Measurements from ENCODE around the gene CHST8. TPM values are rescaled to one million over a fixed set of nuclear protein-coding genes. Genes with fewer than 3 reads are reported as not detected.

Gene CHST8
- total RNA-seq, 1 experiment from 2014 or later: 33.5 TPM

DNA sequence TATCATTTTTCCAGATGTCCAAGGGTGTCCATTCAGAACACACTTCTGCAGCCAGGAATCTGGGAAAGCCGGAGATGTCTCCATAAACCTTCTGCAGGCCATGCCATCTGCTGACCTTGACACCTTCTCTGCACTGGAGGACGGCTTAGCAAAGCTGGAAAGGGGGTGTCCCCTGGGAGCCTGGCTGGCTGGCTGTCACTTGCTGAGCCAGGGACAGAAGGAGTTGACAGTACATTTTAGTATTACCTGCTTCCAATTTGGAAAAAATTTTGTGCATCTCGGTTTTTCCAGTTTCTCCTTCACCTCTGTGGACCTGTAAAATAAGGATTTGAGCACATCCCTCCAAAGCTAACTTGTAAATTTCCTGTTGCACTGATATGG lies 8.1 kb upstream of the CHST8 start:
- ChIA-PET CTCF (interaction anchor here (0.8 kb wide), 1 partner anchor 9 kb away, joined by 6 read pairs; no protein-coding TSS in a partner anchor), POLR2A (no interaction called here)
- Mint-ChIP-seq H3K4me3 (no peak overlapping the region), H3K4me1 (no peaks in the 10 kb centered on the region), H3K36me3 (peaks cover 22% of the 10 kb centered on the region), H3K27me3 (ENCODE audit: low read depth) (peaks cover 21% of the 10 kb centered on the region), H3K9me3 (peaks cover 28% of the 10 kb centered on the region), H3K27ac (no peak overlapping the region)
- TF ChIP-seq ZNF138 (CRISPR knock-in tag; conservative IDR thresholded peaks at IDR 0.05) (no peak), IRF2 (CRISPR knock-in tag; IDR thresholded peaks at IDR 0.05; ENCODE audit: borderline replicate concordance, low read depth) (no peak), ZNF219 (CRISPR knock-in tag; IDR thresholded peaks at IDR 0.05; ENCODE audit: borderline replicate concordance) (no peak), NFATC4 (CRISPR knock-in tag; IDR thresholded peaks at IDR 0.05) (no peak), TEAD1 (CRISPR knock-in tag; IDR thresholded peaks at IDR 0.05) (no peak), SP1 (CRISPR knock-in tag; conservative IDR thresholded peaks at IDR 0.05) (no peak), RORB (CRISPR knock-in tag; IDR thresholded peaks at IDR 0.05) (no peak), ESRRA (CRISPR knock-in tag; IDR thresholded peaks at IDR 0.05; ENCODE audit: borderline replicate concordance) (no peak), FOXJ3 (CRISPR knock-in tag; IDR thresholded peaks at IDR 0.05; ENCODE audit: borderline replicate concordance) (no peak), E2F4 (CRISPR knock-in tag; IDR thresholded peaks at IDR 0.05; ENCODE audit: borderline replicate concordance, low read depth) (no peak)
- TF ChIP-seq, protein P1, sequence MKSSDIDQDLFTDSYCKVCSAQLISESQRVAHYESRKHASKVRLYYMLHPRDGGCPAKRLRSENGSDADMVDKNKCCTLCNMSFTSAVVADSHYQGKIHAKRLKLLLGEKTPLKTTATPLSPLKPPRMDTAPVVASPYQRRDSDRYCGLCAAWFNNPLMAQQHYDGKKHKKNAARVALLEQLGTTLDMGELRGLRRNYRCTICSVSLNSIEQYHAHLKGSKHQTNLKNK (CRISPR knock-in tag; IDR thresholded peaks at IDR 0.05): no peak
- TF ChIP-seq, protein P2, sequence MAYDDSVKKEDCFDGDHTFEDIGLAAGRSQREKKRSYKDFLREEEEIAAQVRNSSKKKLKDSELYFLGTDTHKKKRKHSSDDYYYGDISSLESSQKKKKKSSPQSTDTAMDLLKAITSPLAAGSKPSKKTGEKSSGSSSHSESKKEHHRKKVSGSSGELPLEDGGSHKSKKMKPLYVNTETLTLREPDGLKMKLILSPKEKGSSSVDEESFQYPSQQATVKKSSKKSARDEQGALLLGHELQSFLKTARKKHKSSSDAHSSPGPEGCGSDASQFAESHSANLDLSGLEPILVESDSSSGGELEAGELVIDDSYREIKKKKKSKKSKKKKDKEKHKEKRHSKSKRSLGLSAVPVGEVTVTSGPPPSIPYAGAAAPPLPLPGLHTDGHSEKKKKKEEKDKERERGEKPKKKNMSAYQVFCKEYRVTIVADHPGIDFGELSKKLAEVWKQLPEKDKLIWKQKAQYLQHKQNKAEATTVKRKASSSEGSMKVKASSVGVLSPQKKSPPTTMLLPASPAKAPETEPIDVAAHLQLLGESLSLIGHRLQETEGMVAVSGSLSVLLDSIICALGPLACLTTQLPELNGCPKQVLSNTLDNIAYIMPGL (CRISPR knock-in tag; IDR thresholded peaks at IDR 0.05): no peak
- TF ChIP-seq, protein P3, sequence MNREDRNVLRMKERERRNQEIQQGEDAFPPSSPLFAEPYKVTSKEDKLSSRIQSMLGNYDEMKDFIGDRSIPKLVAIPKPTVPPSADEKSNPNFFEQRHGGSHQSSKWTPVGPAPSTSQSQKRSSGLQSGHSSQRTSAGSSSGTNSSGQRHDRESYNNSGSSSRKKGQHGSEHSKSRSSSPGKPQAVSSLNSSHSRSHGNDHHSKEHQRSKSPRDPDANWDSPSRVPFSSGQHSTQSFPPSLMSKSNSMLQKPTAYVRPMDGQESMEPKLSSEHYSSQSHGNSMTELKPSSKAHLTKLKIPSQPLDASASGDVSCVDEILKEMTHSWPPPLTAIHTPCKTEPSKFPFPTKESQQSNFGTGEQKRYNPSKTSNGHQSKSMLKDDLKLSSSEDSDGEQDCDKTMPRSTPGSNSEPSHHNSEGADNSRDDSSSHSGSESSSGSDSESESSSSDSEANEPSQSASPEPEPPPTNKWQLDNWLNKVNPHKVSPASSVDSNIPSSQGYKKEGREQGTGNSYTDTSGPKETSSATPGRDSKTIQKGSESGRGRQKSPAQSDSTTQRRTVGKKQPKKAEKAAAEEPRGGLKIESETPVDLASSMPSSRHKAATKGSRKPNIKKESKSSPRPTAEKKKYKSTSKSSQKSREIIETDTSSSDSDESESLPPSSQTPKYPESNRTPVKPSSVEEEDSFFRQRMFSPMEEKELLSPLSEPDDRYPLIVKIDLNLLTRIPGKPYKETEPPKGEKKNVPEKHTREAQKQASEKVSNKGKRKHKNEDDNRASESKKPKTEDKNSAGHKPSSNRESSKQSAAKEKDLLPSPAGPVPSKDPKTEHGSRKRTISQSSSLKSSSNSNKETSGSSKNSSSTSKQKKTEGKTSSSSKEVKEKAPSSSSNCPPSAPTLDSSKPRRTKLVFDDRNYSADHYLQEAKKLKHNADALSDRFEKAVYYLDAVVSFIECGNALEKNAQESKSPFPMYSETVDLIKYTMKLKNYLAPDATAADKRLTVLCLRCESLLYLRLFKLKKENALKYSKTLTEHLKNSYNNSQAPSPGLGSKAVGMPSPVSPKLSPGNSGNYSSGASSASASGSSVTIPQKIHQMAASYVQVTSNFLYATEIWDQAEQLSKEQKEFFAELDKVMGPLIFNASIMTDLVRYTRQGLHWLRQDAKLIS (CRISPR knock-in tag; IDR thresholded peaks at IDR 0.05; ENCODE audit: borderline replicate concordance): no peak
- TF ChIP-seq, protein P4, sequence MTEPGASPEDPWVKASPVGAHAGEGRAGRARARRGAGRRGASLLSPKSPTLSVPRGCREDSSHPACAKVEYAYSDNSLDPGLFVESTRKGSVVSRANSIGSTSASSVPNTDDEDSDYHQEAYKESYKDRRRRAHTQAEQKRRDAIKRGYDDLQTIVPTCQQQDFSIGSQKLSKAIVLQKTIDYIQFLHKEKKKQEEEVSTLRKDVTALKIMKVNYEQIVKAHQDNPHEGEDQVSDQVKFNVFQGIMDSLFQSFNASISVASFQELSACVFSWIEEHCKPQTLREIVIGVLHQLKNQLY (CRISPR knock-in tag; IDR thresholded peaks at IDR 0.05): no peak
- DNase-seq (ENCODE audit: low spot score) (no peak), ATAC-seq (no peak)

GRCh38 chr19:33616346-33616745 lies 5.4 kb upstream of the CHST8 start:
- Mint-ChIP-seq H3K4me3 (no peak overlapping the region), H3K4me1 (peaks cover 12% of the 10 kb centered on the region; the same call in 1 of the 2 replicates), H3K27me3 (ENCODE audit: low read depth) (peaks cover 41% of the 10 kb centered on the region), H3K9me3 (peaks cover under 1% of the 10 kb centered on the region; the same call in 1 of the 2 replicates), H3K36me3 (no peaks in the 10 kb centered on the region), H3K27ac (no peak overlapping the region)
- TF ChIP-seq ELF4 (CRISPR knock-in tag; IDR thresholded peaks at IDR 0.05; ENCODE audit: low read depth): no peak
- TF ChIP-seq, protein P5, sequence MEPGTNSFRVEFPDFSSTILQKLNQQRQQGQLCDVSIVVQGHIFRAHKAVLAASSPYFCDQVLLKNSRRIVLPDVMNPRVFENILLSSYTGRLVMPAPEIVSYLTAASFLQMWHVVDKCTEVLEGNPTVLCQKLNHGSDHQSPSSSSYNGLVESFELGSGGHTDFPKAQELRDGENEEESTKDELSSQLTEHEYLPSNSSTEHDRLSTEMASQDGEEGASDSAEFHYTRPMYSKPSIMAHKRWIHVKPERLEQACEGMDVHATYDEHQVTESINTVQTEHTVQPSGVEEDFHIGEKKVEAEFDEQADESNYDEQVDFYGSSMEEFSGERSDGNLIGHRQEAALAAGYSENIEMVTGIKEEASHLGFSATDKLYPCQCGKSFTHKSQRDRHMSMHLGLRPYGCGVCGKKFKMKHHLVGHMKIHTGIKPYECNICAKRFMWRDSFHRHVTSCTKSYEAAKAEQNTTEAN (CRISPR knock-in tag; IDR thresholded peaks at IDR 0.05): no peak
- no peak for TF ChIP-seq OVOL2 (CRISPR knock-in tag; IDR thresholded peaks at IDR 0.05; ENCODE audit: borderline replicate concordance)
- TF ChIP-seq GABPB1 (CRISPR knock-in tag; IDR thresholded peaks at IDR 0.05): no peak
- DNase-seq (ENCODE audit: low spot score) (no peak), ATAC-seq (no peak)
- POLR2A ChIA-PET: no interaction called here
- CTCF ChIA-PET: no interaction called here

Data from WTC11 (cell line).